SKM-1 treated with dmso at 0.1 percent for 144 hours (cell line): Measurements from ENCODE around the gene HDAC1.
"Not testable (repeated sequence)": the region's sequence is repeated elsewhere in the genome, so short reads cannot be mapped to it uniquely, and the experiment has no call there.

Source experiments
- DNase-seq: peaks from one replicate; lab custom pipeline; 2025; ENCODE audit not compliant: unreplicated experiment; lab: John Stamatoyannopoulos, UW

The HDAC1 gene

GRCh38 chr1:32273391-32274208 lies 18.3 kb upstream of the HDAC1 start:
- DNase-seq, result no peak

GRCh38 chr1:32274646-32275340 lies 17.1 kb upstream of the HDAC1 start:
- no peak for DNase-seq

- no peak for DNase-seq
Measured at GRCh38 chr1:32275424-32275823, 16.5 kb upstream of the HDAC1 start.

GRCh38 chr1:32276032-32276782 lies 15.7 kb upstream of the HDAC1 start:
- no peak for DNase-seq

GRCh38 chr1:32284777-32285176 lies 7.1 kb upstream of the HDAC1 start:
- DNase-seq, result not testable (repeated sequence)

- DNase-seq, result no peak
Measured at GRCh38 chr1:32285658-32286057, 6.2 kb upstream of the HDAC1 start.

GRCh38 chr1:32286763-32287162 lies 5.1 kb upstream of the HDAC1 start:
- DNase-seq, result no peak

- DNase-seq, result no peak
Measured at GRCh38 chr1:32289256-32289655, 2.6 kb upstream of the HDAC1 start.

- DNase-seq, result no peak
Measured at GRCh38 chr1:32291145-32291707, 657 bp upstream of the HDAC1 start.

GRCh38 chr1:32298211-32298610 lies 6.3 kb downstream of the HDAC1 start:
- not testable (repeated sequence) for DNase-seq

GRCh38 chr1:32299327-32299726 lies 7.4 kb downstream of the HDAC1 start:
- DNase-seq, result no peak

GRCh38 chr1:32303358-32303757 lies 11.5 kb downstream of the HDAC1 start:
- DNase-seq, result no peak

GRCh38 chr1:32303997-32304622 lies 12.2 kb downstream of the HDAC1 start:
- DNase-seq, result no peak

GRCh38 chr1:32305310-32305709 lies 13.4 kb downstream of the HDAC1 start:
- no peak for DNase-seq

- no peak for DNase-seq
Measured at GRCh38 chr1:32307324-32307723, 15.4 kb downstream of the HDAC1 start.

- DNase-seq, result no peak
Measured at GRCh38 chr1:32309960-32310359, 18.1 kb downstream of the HDAC1 start.

GRCh38 chr1:32311709-32312393 lies 20.0 kb downstream of the HDAC1 start:
- no peak for DNase-seq

- DNase-seq, result no peak
Measured at GRCh38 chr1:32316903-32317277, 25.0 kb downstream of the HDAC1 start.

GRCh38 chr1:32318127-32318869 lies 26.4 kb downstream of the HDAC1 start:
- no peak for DNase-seq
